Measurements from ENCODE around the gene PDE6G.
A peak's percentile ranks its signal among the peaks of the same experiment; 100 is the strongest.

PDE6G gene

DNA sequence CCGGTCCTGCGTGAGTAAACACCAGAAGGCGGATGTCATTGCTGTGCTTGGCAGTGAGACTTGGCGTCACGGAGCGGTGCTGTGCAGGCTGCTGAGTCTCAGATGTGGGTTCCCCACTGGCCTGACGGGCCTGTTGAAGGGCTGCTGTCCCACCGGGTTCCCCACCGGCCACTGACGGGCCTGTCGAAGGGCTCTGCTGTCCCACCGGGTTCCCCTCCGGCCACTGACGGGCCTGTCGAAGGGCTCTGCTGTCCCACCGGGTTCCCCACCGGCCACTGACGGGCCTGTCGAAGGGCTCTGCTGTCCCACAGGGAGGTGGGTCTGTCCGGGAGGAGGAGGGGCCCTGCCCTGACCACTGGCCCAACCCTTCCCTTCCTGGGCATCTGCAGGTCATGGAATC is 30.3 kb upstream of the PDE6G start:
- no peak for DNase-seq

DNA sequence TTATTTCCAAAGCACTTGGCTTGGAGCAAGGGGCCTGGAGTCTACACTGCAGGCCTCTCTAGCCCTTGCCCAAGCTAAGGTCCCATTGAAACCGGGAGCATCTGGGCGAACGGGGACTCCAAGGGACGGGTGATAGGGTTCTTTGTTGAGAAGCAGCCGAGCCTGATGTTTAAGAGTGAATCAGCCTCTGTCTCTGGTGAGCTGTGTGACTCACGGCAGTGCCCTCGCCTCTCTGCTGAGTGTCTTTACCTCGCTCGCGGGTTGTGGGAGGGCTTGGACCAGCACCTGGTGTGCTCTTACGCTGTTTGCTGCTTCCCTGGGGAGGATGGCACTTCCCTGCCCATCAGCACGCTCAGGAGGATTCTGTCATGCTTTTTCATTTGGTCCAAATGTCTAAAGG is 28.8 kb upstream of the PDE6G start:
- DNase-seq: peak; percentile 81

DNA sequence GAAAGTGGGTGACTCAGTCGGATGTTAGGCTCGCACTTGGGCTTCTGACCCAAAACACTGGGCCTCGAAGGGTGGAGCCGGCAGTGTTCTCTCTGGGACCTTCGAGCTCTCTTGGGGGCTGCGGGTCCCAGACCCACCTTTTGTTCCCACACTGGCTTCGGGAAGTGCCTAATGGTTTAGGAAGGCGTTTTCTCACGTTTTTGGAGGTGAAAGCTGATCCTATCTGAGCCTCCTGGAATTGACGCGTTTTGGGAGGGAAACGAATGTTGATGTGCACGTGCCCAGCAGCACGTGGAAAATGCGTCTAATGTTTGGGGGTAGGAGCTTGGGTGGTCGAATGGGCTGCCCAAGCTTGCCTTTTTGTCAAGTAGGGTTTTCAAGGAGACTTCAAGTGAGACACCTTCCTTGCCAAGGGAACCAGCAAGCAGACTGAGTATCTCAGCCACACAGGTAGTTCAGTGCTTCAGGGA is 28.1 kb upstream of the PDE6G start:
- peak; percentile 46 for DNase-seq

DNA sequence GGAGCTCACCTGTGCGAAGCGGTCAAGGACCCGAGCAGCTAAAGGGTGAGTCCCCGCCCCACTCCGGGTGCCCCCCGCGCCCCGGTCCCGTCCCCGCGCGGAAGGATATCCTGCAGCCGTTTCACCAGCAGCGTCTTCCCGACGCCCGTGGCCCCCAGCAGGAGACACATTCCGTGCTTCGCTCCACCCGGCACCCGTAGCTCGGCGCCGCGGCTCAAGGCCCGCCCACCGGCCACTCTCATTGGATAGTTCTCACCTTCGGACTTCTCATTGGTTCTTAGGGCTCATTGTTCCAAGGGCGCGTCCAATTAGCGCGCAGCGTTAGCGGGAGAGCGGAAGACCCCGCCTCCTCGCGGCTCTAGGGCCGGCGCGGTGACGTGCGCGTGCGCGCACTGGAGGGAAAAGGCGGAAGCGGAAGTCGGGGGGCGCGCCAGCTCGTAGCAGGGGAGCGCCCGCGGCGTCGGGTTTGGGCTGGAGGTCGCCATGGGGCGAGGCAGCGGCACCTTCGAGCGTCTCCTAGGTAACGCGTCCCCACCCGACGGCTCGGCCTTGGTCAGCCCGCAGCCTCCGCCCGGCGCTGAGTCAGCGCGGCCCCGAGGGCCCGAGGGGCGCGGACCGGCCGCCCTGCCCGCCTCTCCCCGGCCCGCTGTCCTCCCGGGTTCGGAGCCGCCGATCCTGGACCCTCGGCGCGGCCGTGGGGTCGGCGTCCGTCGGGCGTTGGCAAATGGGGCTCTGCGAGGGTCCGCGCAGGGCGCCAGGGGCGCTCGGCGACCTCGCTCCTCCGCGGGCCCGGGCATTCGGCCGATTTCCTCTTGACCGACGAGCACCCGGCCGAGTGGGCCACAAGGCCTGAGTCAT is 27.5 kb upstream of the PDE6G start, which contains the start of the genes ARL16 and HGS:
ARL16 (minus strand) TSS at position 214 of the 858 bp plus-strand sequence; CDS start at position 170, 44 bp downstream.
HGS (plus strand) TSS at position 428 of the 858 bp plus-strand sequence; CDS start at position 484, 56 bp downstream.
- DNase-seq: peak; percentile 98

- peak; percentile 27 for DNase-seq
These were observed 26.9 kb upstream of the PDE6G start for GRCh38 chr17:81683208-81683583.

DNA sequence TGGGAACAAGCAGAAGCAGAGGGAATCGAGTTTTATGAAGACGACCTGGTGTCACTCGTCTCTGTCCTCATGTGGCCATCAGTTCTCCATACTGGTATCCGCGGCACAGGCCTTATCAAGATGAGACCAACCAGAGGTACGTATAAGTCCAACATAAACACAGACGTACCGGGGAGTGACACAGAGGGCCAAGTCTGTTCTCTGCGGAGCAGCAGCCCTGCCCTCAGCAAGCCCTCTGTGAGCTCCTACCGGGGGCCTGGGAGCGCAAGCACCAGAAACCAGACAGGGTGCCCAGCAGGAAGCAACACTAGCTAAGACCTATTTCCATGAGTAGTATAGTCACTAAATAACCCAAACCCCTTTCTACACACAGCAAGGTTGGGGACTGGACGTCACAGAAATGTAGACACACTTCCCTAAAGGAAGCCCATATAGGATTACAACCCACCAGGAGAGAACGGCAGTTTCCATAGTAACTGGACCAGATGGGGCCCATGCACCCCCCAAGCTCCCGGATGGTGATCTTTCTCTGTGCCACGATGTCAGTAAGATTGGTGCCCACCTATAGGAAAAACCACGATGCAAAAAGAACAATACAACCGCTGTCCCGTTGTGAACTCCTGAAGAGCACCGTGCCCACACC is 26.3 kb upstream of the PDE6G start:
- no peak for DNase-seq

GRCh38 chr17:81681672-81682071 is 25.3 kb upstream of the PDE6G start:
- no peak for DNase-seq

DNA sequence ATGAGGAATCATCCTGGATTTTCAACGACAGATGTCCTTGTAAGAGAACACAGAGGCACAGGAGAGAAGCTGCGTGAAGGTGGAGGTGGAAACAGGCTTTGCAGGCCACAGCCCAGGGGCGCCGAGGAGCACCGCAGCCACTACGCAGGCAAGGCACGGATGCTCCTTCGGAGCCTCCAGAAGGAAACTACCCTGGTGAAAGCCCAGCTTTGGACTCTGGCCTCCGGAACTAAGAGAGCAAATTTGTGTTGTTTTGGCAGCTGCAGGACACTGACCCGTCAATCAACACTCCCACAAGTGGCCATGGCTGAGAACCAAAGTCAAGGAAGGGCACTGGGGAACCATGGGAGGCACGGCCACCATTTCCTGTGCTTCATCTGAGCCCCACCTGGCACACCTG is 23.8 kb upstream of the PDE6G start:
- DNase-seq: no peak

DNA sequence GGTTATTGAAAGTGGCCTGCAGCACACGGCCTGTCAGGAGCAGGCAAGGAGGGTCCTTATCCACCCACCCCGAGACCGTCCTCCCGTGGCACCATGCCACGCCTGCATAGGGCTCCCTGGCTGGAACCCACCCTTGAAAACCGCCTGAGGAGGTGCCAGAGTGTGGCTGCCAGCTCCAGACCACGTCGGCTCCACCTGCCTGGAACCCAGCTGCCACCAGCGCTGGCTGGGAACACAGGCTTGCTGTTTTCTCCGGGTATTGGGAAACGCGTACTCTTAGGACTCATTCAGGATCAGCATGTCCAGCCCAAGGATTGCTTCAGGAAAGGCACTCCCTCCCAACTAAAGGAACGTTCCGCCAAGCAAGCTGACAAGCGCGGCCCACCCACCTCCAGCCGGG is 20.6 kb upstream of the PDE6G start:
- no peak for DNase-seq

GRCh38 chr17:81675515-81676221 is 19.3 kb upstream of the PDE6G start:
- DNase-seq: peak; percentile 45

GRCh38 chr17:81673561-81674258 is 17.4 kb upstream of the PDE6G start:
- DNase-seq: no peak

DNA sequence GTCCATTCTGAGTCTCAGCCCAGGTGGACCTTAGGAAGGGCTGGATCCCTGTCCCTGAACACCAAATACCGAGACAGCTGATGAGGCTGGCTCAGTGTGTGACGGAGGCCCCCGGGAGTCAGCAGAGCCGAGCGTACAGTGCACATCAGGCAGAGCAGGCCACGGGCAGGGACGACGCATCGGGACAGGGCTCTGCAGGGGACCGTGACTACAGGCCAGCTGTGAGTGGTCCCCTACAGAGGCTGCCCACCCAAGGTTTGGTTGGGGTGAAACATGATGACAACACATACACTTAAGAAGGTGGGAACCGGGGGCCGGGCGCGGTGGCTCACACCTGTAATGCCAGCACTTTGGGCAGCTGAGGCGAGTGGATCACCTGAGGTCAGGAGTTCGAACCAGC is 16.6 kb upstream of the PDE6G start:
- no peak for DNase-seq

GRCh38 chr17:81672504-81672903 is 16.2 kb upstream of the PDE6G start:
- DNase-seq: no peak

- peak; percentile 32 for DNase-seq
These were observed 11.4 kb upstream of the PDE6G start for GRCh38 chr17:81667754-81668153.

- DNase-seq: peak; percentile 97
These were observed 10.2 kb upstream of the PDE6G start, which contains the start of the genes CCDC137 and OXLD1 for GRCh38 chr17:81666342-81667191. CCDC137 (plus strand) TSS chr17:81666737; CDS start chr17:81666767, 30 bp downstream. OXLD1 (minus strand) TSS chr17:81666605; CDS start chr17:81666577, 28 bp downstream.

DNA sequence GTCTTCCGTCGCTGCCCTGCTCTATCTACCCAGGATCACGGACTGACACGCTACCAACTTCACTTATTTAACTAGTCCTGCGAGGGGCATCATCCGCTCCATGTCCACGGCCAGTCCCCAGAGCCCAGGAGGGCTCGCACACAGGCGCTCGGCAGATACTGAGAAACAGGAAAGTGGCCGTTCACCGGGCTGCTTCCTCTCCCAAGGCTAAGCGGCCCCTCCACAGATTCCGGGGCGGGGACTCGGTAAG is 9.7 kb upstream of the PDE6G start:
- DNase-seq: peak; percentile 47

DNA sequence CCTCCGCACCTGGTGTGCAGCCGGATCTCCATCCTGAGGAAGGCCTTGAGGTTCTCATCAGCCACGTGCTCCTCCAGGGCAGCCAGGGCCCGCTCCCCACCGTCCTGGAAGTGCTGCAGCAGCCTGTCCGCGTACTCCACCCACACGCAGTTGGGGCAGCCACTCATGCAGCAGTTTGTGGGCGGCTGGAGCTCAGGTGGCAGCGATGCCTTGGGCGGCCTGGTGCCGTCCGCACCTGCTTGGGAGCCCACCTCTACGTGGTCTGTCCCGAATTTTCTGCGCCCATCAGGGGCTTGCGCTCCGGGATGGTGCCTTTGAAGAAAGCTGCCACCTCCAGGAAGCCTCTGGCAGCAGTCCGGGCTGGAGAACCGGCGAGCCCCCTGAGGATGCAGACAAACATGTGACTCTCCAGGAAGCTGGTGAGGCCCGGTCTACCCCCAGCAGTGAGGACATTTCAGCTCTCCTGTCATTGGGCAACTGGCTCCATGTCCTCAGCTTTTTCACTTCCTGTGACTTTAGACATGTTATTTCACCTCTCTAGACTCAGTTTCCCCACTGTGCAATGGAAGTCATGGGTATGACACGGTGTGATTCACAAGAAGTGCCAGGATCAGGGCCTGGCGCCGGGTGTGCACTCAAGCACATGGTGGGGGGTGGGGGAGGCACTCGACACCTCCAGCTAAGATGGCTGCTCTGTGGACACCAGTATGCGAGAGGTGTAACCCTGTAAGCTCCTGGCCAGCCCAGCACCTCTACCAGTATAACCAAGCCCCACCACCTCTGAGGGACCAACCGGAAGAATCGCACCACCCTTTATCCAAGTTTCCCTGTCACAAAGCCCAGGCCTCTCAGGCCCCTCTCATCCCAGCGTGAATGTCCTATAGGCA is 9.1 kb upstream of the PDE6G start:
- peak; percentile 80 for DNase-seq

- peak; percentile 27 for DNase-seq
These were observed 7.7 kb upstream of the PDE6G start for GRCh38 chr17:81664051-81664470.

DNA sequence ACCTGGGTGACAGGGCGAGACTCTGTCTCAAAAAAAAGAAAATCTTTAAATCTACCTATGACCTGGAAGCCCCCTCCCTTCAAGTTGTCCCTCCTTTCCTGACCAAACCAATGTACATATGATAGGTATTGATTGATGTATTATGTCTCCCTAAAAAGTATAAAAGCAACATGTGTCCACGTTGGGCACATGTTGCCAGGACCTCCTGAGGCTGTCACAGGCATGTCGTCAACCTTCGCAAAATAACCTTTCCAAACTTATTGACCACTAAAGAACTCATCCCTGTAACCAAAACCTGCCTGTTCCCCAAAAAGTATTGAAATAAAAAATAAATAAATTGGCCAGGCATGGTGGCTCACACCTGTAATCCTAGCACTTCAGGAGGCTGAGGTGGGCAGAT is 5.7 kb upstream of the PDE6G start:
- no peak for DNase-seq

GRCh38 chr17:81660441-81660840 is 4.1 kb upstream of the PDE6G start:
- no peak for DNase-seq

DNA sequence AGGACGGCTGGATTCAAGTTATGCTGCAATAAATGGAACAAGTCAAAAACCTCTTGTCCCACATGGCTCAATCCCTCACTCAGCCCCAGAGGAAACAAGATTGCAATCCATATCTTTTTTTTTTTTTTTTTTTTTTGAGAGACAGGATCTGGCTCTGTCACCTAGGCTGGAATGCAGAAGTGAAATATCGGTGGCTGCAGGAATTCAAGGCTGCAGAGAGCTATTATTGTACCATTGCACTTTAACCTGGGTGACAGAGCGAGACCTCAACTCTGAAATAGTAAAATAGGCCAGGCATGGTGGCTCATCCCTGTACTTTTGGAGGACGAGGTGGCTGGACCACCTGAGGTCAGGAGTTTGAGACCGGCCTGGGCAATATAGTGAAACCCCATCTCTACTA is 2.7 kb upstream of the PDE6G start:
- no peak for DNase-seq

Data from activated CD4-positive, alpha-beta T cell treated with anti-CD3 and anti-CD28 coated beads for 48 hours (primary cell).